HepG2 (cell line): ENCODE measurements around the gene ROCK1. TPM values are rescaled to one million over a fixed set of nuclear protein-coding genes. Genes with fewer than 3 reads are reported as not detected.

Experiments
- ATAC-seq: fragments of 200-7000 bp; cut with Tn5 transposase; 3 replicates; pipeline ENCODE4 v1.9.1; 2020; ENCODE audit warnings: mild to moderate bottlenecking, moderate library complexity
- BruUV-seq: library from RNA; stranded (reverse); fragments of 400-500 nt; replicated peaks from 2 replicates; lab custom pipeline; 2021; lab: Mats Ljungman, UMichigan
- CTCF ChIA-PET: fragments of 300-600 bp; formaldehyde crosslinking; extraction: SDS; loops from one replicate; lab custom pipeline; 2021; ENCODE audit warnings: low total read pairs, inconsistent platforms, low intra/inter-chr PET ratio; lab: Yijun Ruan, JAX
- POLR2A ChIA-PET: fragments of 350-600 bp; sonication (Branson Sonifier 250); formaldehyde crosslinking; loops from one replicate; lab custom pipeline; 2020; ENCODE audit warnings: antibody characterized with exemption, inconsistent platforms; lab: Yijun Ruan, JAX
- DNase-seq: peaks from one replicate; pipeline ENCODE4 v3.0.0-alpha.2; 2015; ENCODE audit warnings: low spot score
- FAIRE-seq: peaks from 3 replicates; lab custom pipeline; 2011; peaks lifted over from hg19 to GRCh38; lab: Jason Lieb, UNC
- H2AFZ ChIP-seq: one replicate; pipeline ENCODE4 v1.6.1; 2011; ENCODE audit warnings: low read length, inconsistent platforms
- H3K27ac ChIP-seq: fragments of 300-600 bp; 3 replicates; pipeline ENCODE4 v1.8.0; 2011; ENCODE audit warnings: mixed run types, mild to moderate bottlenecking, mixed read lengths, low read length, inconsistent platforms; ENCODE audit not compliant: insufficient read depth; ENCODE audit errors: extremely low read length
- H3K27me3 ChIP-seq, 2 experiments: fragments of 200-600 bp in 1 of 2; 2 replicates in 1 of 2; 3 replicates in 1 of 2; pipeline versions ENCODE4 v1.6.0 to v1.8.0; 2011; ENCODE audit warnings: low read length in 2 of 2, mild to moderate bottlenecking in 2 of 2, moderate library complexity in 2 of 2, inconsistent platforms in 1 of 2; ENCODE audit not compliant: insufficient read depth in 2 of 2, control insufficient read depth in 1 of 2
- H3K36me3 ChIP-seq, 2 experiments: fragments of 200-600 bp in 1 of 2; replicated peaks in 1 of 2; 2 replicates in 1 of 2; 3 replicates in 1 of 2; pipeline versions ENCODE4 v1.5.1 to v1.8.0; 2011; ENCODE audit warnings: low read length in 2 of 2, inconsistent platforms in 1 of 2; ENCODE audit not compliant: insufficient read depth in 2 of 2, control insufficient read depth in 1 of 2
- H3K4me1 ChIP-seq: 2 replicates; pipeline ENCODE4 v1.5.1; 2012; ENCODE audit warnings: low read length, inconsistent platforms; ENCODE audit not compliant: insufficient read depth
- H3K4me2 ChIP-seq: 2 replicates; pipeline ENCODE4 v1.6.0; 2011; ENCODE audit warnings: low read depth, low read length, inconsistent platforms
- H3K4me3 ChIP-seq, 3 experiments: fragments of 200-600 bp in 1 of 3; sonication (generic), shearing (Covaris generic) in 1 of 3; replicated peaks in 1 of 3; 2 replicates each; pipeline ENCODE4 v1.5.1; 2011 to 2016; ENCODE audit warnings: low read length in 3 of 3, inconsistent platforms in 2 of 3, low read depth in 2 of 3, mild to moderate bottlenecking in 2 of 3, control low read depth in 1 of 3, mixed read lengths in 1 of 3; ENCODE audit not compliant: insufficient read depth in 1 of 3
- H3K79me2 ChIP-seq: one replicate; pipeline ENCODE4 v1.6.1; 2011; ENCODE audit warnings: low read length, inconsistent platforms; ENCODE audit not compliant: insufficient read depth
- H3K9ac ChIP-seq: 2 replicates; pipeline ENCODE4 v1.6.0; 2011; ENCODE audit warnings: mild to moderate bottlenecking, low read depth, low read length, inconsistent platforms; ENCODE audit not compliant: insufficient read depth
- H3K9me3 ChIP-seq: 2 replicates; pipeline ENCODE4 v1.5.1; 2012; ENCODE audit warnings: mild to moderate bottlenecking, low read length
- H4K20me1 ChIP-seq: 2 replicates; pipeline ENCODE4 v1.6.0; 2011; ENCODE audit warnings: inconsistent platforms, mild to moderate bottlenecking, low read length, moderate library complexity; ENCODE audit not compliant: insufficient read depth
- FOXM1 ChIP-seq: sonication (generic); formaldehyde crosslinking; IDR thresholded peaks from 2 replicates; pipeline ENCODE4 v1.5.0; 2020; ENCODE audit warnings: missing genetic modification reagents
- KAT7 ChIP-seq: IDR thresholded peaks from 2 replicates; pipeline ENCODE4 v1.6.1; 2018; ENCODE audit warnings: borderline replicate concordance, missing compliant biosample characterization
- KDM5B ChIP-seq: sonication (generic); formaldehyde crosslinking; IDR thresholded peaks from 2 replicates; pipeline ENCODE4 v1.4.0; 2020; ENCODE audit warnings: missing genetic modification reagents, mild to moderate bottlenecking, borderline replicate concordance
- KLF16 ChIP-seq, 2 experiments: sonication (generic) in 1 of 2; formaldehyde crosslinking in 1 of 2; IDR thresholded peaks; 2 replicates each; pipeline versions ENCODE4 v1.6.1 to v1.8.0; 2016 to 2023; ENCODE audit warnings: missing genetic modification reagents in 2 of 2, missing compliant biosample characterization in 1 of 2
- MIER3 ChIP-seq: IDR thresholded peaks from 2 replicates; pipeline ENCODE4 v1.6.1; 2016; ENCODE audit warnings: missing compliant biosample characterization, borderline replicate concordance
- SMYD3 ChIP-seq: sonication (generic); formaldehyde crosslinking; IDR thresholded peaks from 2 replicates; pipeline ENCODE4 v1.8.1; 2023; ENCODE audit warnings: mild to moderate bottlenecking, missing genetic modification reagents
- ZFAT ChIP-seq: sonication (generic); formaldehyde crosslinking; conservative IDR thresholded peaks from 2 replicates; pipeline ENCODE4 v1.8.1; 2023; ENCODE audit warnings: missing genetic modification reagents, inconsistent platforms
- ZNF101 ChIP-seq: sonication (generic); formaldehyde crosslinking; IDR thresholded peaks from 2 replicates; pipeline ENCODE4 v1.4.0; 2020; ENCODE audit warnings: mild to moderate bottlenecking, low read depth, missing genetic modification reagents, borderline replicate concordance
- ZNF333 ChIP-seq: sonication (generic); formaldehyde crosslinking; IDR thresholded peaks from 2 replicates; pipeline ENCODE4 v1.4.0; 2020; ENCODE audit warnings: mild to moderate bottlenecking, missing genetic modification reagents, borderline replicate concordance
- ZNF556 ChIP-seq: sonication (generic); formaldehyde crosslinking; IDR thresholded peaks from 2 replicates; pipeline ENCODE4 v1.4.0; 2020; ENCODE audit warnings: mild to moderate bottlenecking, missing genetic modification reagents, borderline replicate concordance
- ZNF563 ChIP-seq: sonication (generic); formaldehyde crosslinking; IDR thresholded peaks from 2 replicates; pipeline ENCODE4 v1.8.0; 2022; ENCODE audit warnings: mild to moderate bottlenecking, moderate library complexity, missing genetic modification reagents
- ZNF614 ChIP-seq: IDR thresholded peaks from 2 replicates; pipeline ENCODE4 v1.6.1; 2018; ENCODE audit warnings: missing biosample characterization, missing genetic modification reagents, inconsistent platforms, borderline replicate concordance
- ZNF7 ChIP-seq: IDR thresholded peaks from 2 replicates; pipeline ENCODE4 v1.6.1; 2016; ENCODE audit warnings: missing biosample characterization, missing genetic modification reagents
- WGBS: methylation state at CpG from one replicate; pipeline ENCODE4 v1.1.6; 2017; ENCODE audit warnings: low lambda C conversion rate; 5-methylcytosine and 5-hydroxymethylcytosine counted together
- in situ Hi-C: cut with HindIII; loops from 2 replicates; pipeline ENCODE4 v1.10.0; 2017; ENCODE audit warnings: low pct_unique_long_range_greater_than_20kb; ENCODE audit not compliant: extremely low pct_ligation_motif_present
- intact Hi-C: fragments of 100-400 bp; cut with micrococcal nuclease; formaldehyde crosslinking; loops from one replicate; pipeline ENCODE4 v1.10.0; 2022; ENCODE audit not compliant: unreplicated experiment
- polyA plus RNA-seq, 8 experiments: library from polyadenylated mRNA; depleted of rRNA in 3 of 8; stranded (reverse) in 7 of 8; unstranded in 1 of 8; fragments of >200 nt; fragmentation: Illumina TruSeq in 4 of 8; extraction: Trizol in 4 of 8; gene quantifications; 2 replicates each; pipeline versions ENCODE4 v1.2.1 to v1.2.3, GENCODE V29; 2011 to 2016; ENCODE audit warnings: low read depth in 4 of 8, missing spikeins in 1 of 8, mixed read lengths in 1 of 8; ENCODE audit not compliant: insufficient read depth in 1 of 8
- total RNA-seq, 5 experiments: library from RNA; depleted of rRNA; stranded (reverse); fragments of >200 nt; fragmentation: Illumina TruSeq; extraction: Trizol; gene quantifications; 2 replicates each; pipeline ENCODE4 v1.2.3, GENCODE V29; 2016; ENCODE audit warnings: low read depth in 1 of 5
- TF ChIP-seq, protein P1 (sequence below): sonication (generic); formaldehyde crosslinking; IDR thresholded peaks from 2 replicates; pipeline ENCODE4 v1.4.0; 2020; ENCODE audit warnings: missing genetic modification reagents
- TF ChIP-seq, protein P2 (sequence below): IDR thresholded peaks from 2 replicates; pipeline ENCODE4 v1.6.1; 2016
- TF ChIP-seq, protein P3 (sequence below): sonication (generic); formaldehyde crosslinking; IDR thresholded peaks from 2 replicates; pipeline ENCODE4 v1.4.0; 2020; ENCODE audit warnings: mild to moderate bottlenecking, missing genetic modification reagents
- TF ChIP-seq, protein P4 (sequence below): sonication (generic); formaldehyde crosslinking; IDR thresholded peaks from 2 replicates; pipeline ENCODE4 v1.5.1; 2020; ENCODE audit warnings: missing genetic modification reagents, mild to moderate bottlenecking, borderline replicate concordance

ROCK1 gene
- total and polyA plus RNA-seq, 2 of the 13 experiments (the other 11 are each of a cell fraction or from before 2014, with no cell fraction given): 10.5 to 27.2 TPM

DNA sequence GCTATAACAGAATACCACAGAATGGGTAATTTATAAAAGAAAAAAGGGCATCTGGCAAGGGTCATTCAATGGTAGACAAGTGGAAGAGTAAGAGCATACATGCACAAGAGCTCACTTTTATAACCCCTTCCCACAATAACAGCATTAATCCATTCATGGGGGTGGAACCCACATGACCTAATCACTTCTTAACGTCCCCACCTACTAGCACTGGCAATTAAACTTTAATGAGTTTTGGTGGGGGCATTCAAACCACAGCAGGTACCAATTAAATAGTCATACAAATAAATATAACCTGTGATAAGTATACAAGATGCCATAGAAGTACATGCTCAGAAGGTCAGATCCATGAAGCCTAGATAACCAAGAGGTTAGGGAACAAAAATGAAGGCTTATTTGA lies 48.6 kb downstream of the ROCK1 start:
- 100% methylated on average over 1 of the region's 1 CpG for WGBS
- Histone ChIP-seq H2AFZ (no peak overlapping the region), H3K27ac (no peak overlapping the region), H3K4me2 (no peak overlapping the region), H3K36me3 (no peaks in the 10 kb centered on the region; a peak in 1 of 5 replicates), H3K9me3 (no peaks in the 10 kb centered on the region), H3K4me1 (no peaks in the 10 kb centered on the region), H3K9ac (no peak overlapping the region), H4K20me1 (no peaks in the 10 kb centered on the region), H3K27me3 (no peaks in the 10 kb centered on the region), H3K4me3 (no peak overlapping the region), H3K79me2 (no peaks in the 10 kb centered on the region)
- FAIRE-seq: no peak
- intact Hi-C loops (no loop called here), in situ Hi-C loops (no loop called here)
- CTCF ChIA-PET: no interaction called here
- TF ChIP-seq, protein P1, sequence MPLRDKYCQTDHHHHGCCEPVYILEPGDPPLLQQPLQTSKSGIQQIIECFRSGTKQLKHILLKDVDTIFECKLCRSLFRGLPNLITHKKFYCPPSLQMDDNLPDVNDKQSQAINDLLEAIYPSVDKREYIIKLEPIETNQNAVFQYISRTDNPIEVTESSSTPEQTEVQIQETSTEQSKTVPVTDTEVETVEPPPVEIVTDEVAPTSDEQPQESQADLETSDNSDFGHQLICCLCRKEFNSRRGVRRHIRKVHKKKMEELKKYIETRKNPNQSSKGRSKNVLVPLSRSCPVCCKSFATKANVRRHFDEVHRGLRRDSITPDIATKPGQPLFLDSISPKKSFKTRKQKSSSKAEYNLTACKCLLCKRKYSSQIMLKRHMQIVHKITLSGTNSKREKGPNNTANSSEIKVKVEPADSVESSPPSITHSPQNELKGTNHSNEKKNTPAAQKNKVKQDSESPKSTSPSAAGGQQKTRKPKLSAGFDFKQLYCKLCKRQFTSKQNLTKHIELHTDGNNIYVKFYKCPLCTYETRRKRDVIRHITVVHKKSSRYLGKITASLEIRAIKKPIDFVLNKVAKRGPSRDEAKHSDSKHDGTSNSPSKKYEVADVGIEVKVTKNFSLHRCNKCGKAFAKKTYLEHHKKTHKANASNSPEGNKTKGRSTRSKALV (CRISPR knock-in tag): no peak
- TF ChIP-seq FOXM1 (CRISPR knock-in tag): no peak
- TF ChIP-seq KDM5B: no peak
- no peak for TF ChIP-seq ZNF7 (CRISPR knock-in tag)
- TF ChIP-seq ZFAT: no peak
- TF ChIP-seq MIER3: no peak
- no peak for TF ChIP-seq SMYD3 (CRISPR knock-in tag)
- no peak for TF ChIP-seq ZNF614 (CRISPR knock-in tag)
- TF ChIP-seq KAT7 (CRISPR knock-in tag): no peak
- TF ChIP-seq ZNF556 (CRISPR knock-in tag): no peak
- no peak for TF ChIP-seq KLF16 (CRISPR knock-in tag; IDR thresholded peaks at IDR 0.05)
- no peak for TF ChIP-seq ZNF563 (CRISPR knock-in tag)
- TF ChIP-seq ZNF333 (CRISPR knock-in tag): no peak
- TF ChIP-seq, protein P2, sequence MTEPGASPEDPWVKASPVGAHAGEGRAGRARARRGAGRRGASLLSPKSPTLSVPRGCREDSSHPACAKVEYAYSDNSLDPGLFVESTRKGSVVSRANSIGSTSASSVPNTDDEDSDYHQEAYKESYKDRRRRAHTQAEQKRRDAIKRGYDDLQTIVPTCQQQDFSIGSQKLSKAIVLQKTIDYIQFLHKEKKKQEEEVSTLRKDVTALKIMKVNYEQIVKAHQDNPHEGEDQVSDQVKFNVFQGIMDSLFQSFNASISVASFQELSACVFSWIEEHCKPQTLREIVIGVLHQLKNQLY (CRISPR knock-in tag): no peak
- TF ChIP-seq, protein P3, sequence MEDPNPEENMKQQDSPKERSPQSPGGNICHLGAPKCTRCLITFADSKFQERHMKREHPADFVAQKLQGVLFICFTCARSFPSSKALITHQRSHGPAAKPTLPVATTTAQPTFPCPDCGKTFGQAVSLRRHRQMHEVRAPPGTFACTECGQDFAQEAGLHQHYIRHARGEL (CRISPR knock-in tag): no peak
- TF ChIP-seq ZNF101 (CRISPR knock-in tag): no peak
- TF ChIP-seq, protein P4, sequence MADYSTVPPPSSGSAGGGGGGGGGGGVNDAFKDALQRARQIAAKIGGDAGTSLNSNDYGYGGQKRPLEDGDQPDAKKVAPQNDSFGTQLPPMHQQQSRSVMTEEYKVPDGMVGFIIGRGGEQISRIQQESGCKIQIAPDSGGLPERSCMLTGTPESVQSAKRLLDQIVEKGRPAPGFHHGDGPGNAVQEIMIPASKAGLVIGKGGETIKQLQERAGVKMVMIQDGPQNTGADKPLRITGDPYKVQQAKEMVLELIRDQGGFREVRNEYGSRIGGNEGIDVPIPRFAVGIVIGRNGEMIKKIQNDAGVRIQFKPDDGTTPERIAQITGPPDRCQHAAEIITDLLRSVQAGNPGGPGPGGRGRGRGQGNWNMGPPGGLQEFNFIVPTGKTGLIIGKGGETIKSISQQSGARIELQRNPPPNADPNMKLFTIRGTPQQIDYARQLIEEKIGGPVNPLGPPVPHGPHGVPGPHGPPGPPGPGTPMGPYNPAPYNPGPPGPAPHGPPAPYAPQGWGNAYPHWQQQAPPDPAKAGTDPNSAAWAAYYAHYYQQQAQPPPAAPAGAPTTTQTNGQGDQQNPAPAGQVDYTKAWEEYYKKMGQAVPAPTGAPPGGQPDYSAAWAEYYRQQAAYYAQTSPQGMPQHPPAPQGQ (CRISPR knock-in tag): no peak
- DNase-seq: no peak
- BruUV-seq: no TSS peak
- POLR2A ChIA-PET: interaction anchor here (1.3 kb wide), 1 partner anchor 49 kb away, joined by 3 read pairs; the partner anchor contains the start of gene ROCK1
- no peak for ATAC-seq
